ENCODE measurements around the gene EP400.

DNA sequence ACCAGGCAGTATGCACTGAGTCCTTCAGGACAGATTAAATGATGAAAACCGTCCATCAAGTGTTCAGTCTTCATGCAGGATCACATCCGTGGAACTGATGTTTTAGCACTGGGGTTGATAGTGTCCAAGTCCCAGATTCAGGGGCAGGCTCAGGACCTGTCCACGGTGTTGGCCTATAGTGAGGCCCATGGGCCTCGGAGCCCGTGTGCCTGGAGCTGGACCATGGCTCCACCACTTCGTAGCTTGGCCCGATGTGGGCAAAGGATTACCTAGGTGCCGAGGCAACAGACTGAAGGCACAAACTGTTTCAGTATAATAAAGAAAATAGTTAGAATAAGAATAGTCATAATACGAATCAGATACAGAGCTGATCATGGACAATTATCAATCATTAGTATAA is 152.6 kb downstream of the EP400 start:
- TF ChIP-seq, protein P1, sequence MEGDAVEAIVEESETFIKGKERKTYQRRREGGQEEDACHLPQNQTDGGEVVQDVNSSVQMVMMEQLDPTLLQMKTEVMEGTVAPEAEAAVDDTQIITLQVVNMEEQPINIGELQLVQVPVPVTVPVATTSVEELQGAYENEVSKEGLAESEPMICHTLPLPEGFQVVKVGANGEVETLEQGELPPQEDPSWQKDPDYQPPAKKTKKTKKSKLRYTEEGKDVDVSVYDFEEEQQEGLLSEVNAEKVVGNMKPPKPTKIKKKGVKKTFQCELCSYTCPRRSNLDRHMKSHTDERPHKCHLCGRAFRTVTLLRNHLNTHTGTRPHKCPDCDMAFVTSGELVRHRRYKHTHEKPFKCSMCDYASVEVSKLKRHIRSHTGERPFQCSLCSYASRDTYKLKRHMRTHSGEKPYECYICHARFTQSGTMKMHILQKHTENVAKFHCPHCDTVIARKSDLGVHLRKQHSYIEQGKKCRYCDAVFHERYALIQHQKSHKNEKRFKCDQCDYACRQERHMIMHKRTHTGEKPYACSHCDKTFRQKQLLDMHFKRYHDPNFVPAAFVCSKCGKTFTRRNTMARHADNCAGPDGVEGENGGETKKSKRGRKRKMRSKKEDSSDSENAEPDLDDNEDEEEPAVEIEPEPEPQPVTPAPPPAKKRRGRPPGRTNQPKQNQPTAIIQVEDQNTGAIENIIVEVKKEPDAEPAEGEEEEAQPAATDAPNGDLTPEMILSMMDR (IDR thresholded peaks at IDR 0.05), result no peak
- no peak for TF ChIP-seq ZFX (IDR thresholded peaks at IDR 0.05; ENCODE audit: borderline replicate concordance)
